PC-9 (cell line): ENCODE results near the gene RAPGEF1. TPM values are rescaled to one million over a fixed set of nuclear protein-coding genes. Genes with fewer than 3 reads are reported as not detected.

Experiments
- BruUV-seq: library from RNA; stranded (reverse); fragments of 400-500 nt; replicated peaks from 2 replicates; lab custom pipeline; 2021; lab: Mats Ljungman, UMichigan
- CTCF ChIA-PET: fragments of 300-600 bp; sonication (Branson Sonifier 250); formaldehyde crosslinking; loops from one replicate; lab custom pipeline; 2022; ENCODE audit warnings: antibody characterized with exemption; lab: Charles Lee
- POLR2A ChIA-PET: fragments of 300-600 bp; sonication (Branson Sonifier 250); formaldehyde crosslinking; loops from one replicate; lab custom pipeline; 2022; ENCODE audit warnings: antibody characterized with exemption; ENCODE audit not compliant: unreplicated experiment; lab: Charles Lee
- DNase-seq, 2 experiments: peaks; one replicate each; pipeline versions ENCODE4 v3.0.0 to v3.0.0-alpha.2; 2015 to 2022; ENCODE audit warnings: mixed read lengths in 1 of 2
- H2AFZ ChIP-seq: fragments of 200-600 bp; sonication (generic); 2 replicates; pipeline ENCODE4 v1.8.1; 2017; ENCODE audit warnings: antibody characterized with exemption
- H3F3A ChIP-seq: fragments of 200-600 bp; sonication (generic); 2 replicates; pipeline ENCODE4 v1.8.1; 2017; ENCODE audit warnings: antibody characterized with exemption, mild to moderate bottlenecking, low read depth; ENCODE audit not compliant: insufficient read depth
- H3K27ac ChIP-seq: fragments of 200-600 bp; sonication (generic); 2 replicates; pipeline ENCODE4 v1.6.1; 2016; ENCODE audit warnings: mixed run types
- H3K27me3 ChIP-seq: fragments of 200-600 bp; sonication (generic); 2 replicates; pipeline ENCODE4 v1.6.1; 2016; ENCODE audit warnings: low read depth, mixed run types; ENCODE audit not compliant: insufficient read depth
- H3K36me3 ChIP-seq: fragments of 200-600 bp; sonication (generic); 2 replicates; pipeline ENCODE4 v1.6.1; 2016; ENCODE audit warnings: low read depth, mixed run types
- H3K4me1 ChIP-seq: fragments of 200-600 bp; sonication (generic); replicated peaks from 2 replicates; pipeline ENCODE4 v1.6.1; 2016; ENCODE audit warnings: mixed run types; ENCODE audit not compliant: insufficient read depth
- H3K4me2 ChIP-seq: fragments of 200-600 bp; sonication (generic); 2 replicates; pipeline ENCODE4 v1.6.1; 2017; ENCODE audit warnings: mixed run types
- H3K4me3 ChIP-seq: fragments of 200-600 bp; sonication (generic); 2 replicates; pipeline ENCODE4 v1.6.1; 2016; ENCODE audit warnings: mixed run types
- H3K79me2 ChIP-seq: fragments of 200-600 bp; sonication (generic); 2 replicates; pipeline ENCODE4 v1.6.1; 2017; ENCODE audit warnings: low read depth, mixed run types
- H3K9me2 ChIP-seq: fragments of 200-600 bp; sonication (generic); 2 replicates; pipeline ENCODE4 v1.8.1; 2017; ENCODE audit warnings: mild to moderate bottlenecking; ENCODE audit not compliant: insufficient read depth
- H3K9me3 ChIP-seq: fragments of 200-600 bp; sonication (generic); 2 replicates; pipeline ENCODE4 v1.8.1; 2016; ENCODE audit warnings: low read depth; ENCODE audit not compliant: insufficient read depth
- H4K20me1 ChIP-seq: fragments of 200-600 bp; sonication (generic); 2 replicates; pipeline ENCODE4 v1.8.1; 2017; ENCODE audit not compliant: insufficient read depth
- CTCF ChIP-seq: fragments of 200-600 bp; sonication (generic); conservative IDR thresholded peaks from 2 replicates; pipeline ENCODE4 v1.6.1; 2017; ENCODE audit warnings: mixed run types, antibody characterized with exemption, mild to moderate bottlenecking, moderate library complexity
- EZH2 ChIP-seq: fragments of 200-600 bp; sonication (generic); IDR thresholded peaks from 2 replicates; pipeline ENCODE4 v1.8.0; 2017; ENCODE audit warnings: antibody characterized with exemption, low read depth
- intact Hi-C: fragments of 100-400 bp; cut with micrococcal nuclease; formaldehyde crosslinking; loops from one replicate; pipeline ENCODE4 v1.10.0; 2022; ENCODE audit not compliant: unreplicated experiment
- total RNA-seq: library from RNA; stranded (reverse); gene quantifications from 2 replicates; pipeline ENCODE4 v1.2.3, GENCODE V29; 2021

Gene RAPGEF1
- total RNA-seq, 1 experiment from 2014 or later: 66.5 TPM

GRCh38 chr9:131610231-131610761, 129.6 kb downstream of the RAPGEF1 start:
- no peaks in the 10 kb centered on the region for H3K79me2 ChIP-seq
- TF ChIP-seq EZH2 (no peak), CTCF (no peak)
- peaks cover 20% of the 10 kb centered on the region for H3F3A ChIP-seq
- POLR2A ChIA-PET: no interaction called here
- no peaks in the 10 kb centered on the region for H3K27me3 ChIP-seq
- no TSS peak for BruUV-seq
- no peak overlapping the region for H3K27ac ChIP-seq
- no peak for DNase-seq
- H3K9me2 ChIP-seq: no peaks in the 10 kb centered on the region
- H4K20me1 ChIP-seq: no peaks in the 10 kb centered on the region
- no peaks in the 10 kb centered on the region for H3K9me3 ChIP-seq
- no peak overlapping the region for H3K4me3 ChIP-seq
- intact Hi-C loops: no loop called here
- no peak overlapping the region for H3K4me2 ChIP-seq
- H3K4me1 ChIP-seq: peaks cover 20% of the 10 kb centered on the region
- CTCF ChIA-PET: no interaction called here
- no peak overlapping the region for H2AFZ ChIP-seq
- no peaks in the 10 kb centered on the region for H3K36me3 ChIP-seq

GRCh38 chr9:131609099-131609830, 130.6 kb downstream of the RAPGEF1 start:
- H3K4me2 ChIP-seq: peak overlapping the region; percentile 69
- peak overlapping the region; percentile 44; the same call in 1 of the 2 replicates for H3K27ac ChIP-seq
- intact Hi-C loops: loop anchor here (2.0 kb wide), 1 partner anchor 124 kb away; no protein-coding TSS in a partner anchor
- H3K79me2 ChIP-seq: no peaks in the 10 kb centered on the region
- no peaks in the 10 kb centered on the region for H3K36me3 ChIP-seq
- no peaks in the 10 kb centered on the region for H4K20me1 ChIP-seq
- CTCF ChIA-PET: interaction anchor here (0.6 to 1.0 kb wide), 2 partner anchors 18 to 29 kb away, joined by 3 read pairs; no protein-coding TSS in a partner anchor
- no peaks in the 10 kb centered on the region for H3K27me3 ChIP-seq
- peaks cover 20% of the 10 kb centered on the region for H3K4me1 ChIP-seq
- POLR2A ChIA-PET: interaction anchor here (1.0 kb wide), 2 partner anchors 49 to 124 kb away, joined by 5 to 12 read pairs; no protein-coding TSS in a partner anchor
- DNase-seq: peak in 1 of 2 experiments; percentile 25
- no peak overlapping the region for H2AFZ ChIP-seq
- TF ChIP-seq EZH2 (no peak), CTCF (no peak)
- peaks cover 20% of the 10 kb centered on the region for H3F3A ChIP-seq
- H3K4me3 ChIP-seq: no peak overlapping the region
- H3K9me3 ChIP-seq: no peaks in the 10 kb centered on the region
- H3K9me2 ChIP-seq: no peaks in the 10 kb centered on the region
- no TSS peak for BruUV-seq

- H3K4me1 ChIP-seq: peaks cover 20% of the 10 kb centered on the region
- H3K4me2 ChIP-seq: peak overlapping the region; percentile 69
- peak overlapping the region; percentile 44; the same call in 1 of the 2 replicates for H3K27ac ChIP-seq
- no peaks in the 10 kb centered on the region for H3K9me2 ChIP-seq
- H3K9me3 ChIP-seq: no peaks in the 10 kb centered on the region
- H3K27me3 ChIP-seq: no peaks in the 10 kb centered on the region
- peak overlapping the region; percentile 34; the same call in 1 of the 2 replicates for H3K4me3 ChIP-seq
- BruUV-seq: no TSS peak
- CTCF ChIA-PET: interaction anchor here (0.6 to 1.0 kb wide), 2 partner anchors 17 to 428 kb away, joined by 3 read pairs; no protein-coding TSS in a partner anchor
- peaks cover 20% of the 10 kb centered on the region for H3F3A ChIP-seq
- peak; percentile 78 to 85 for DNase-seq
- TF ChIP-seq EZH2 (no peak), CTCF (no peak)
- H3K36me3 ChIP-seq: no peaks in the 10 kb centered on the region
- H3K79me2 ChIP-seq: no peaks in the 10 kb centered on the region
- no peak overlapping the region for H2AFZ ChIP-seq
- intact Hi-C loops: loop anchor here (1.0 to 2.0 kb wide), 2 partner anchors 70 to 124 kb away; no protein-coding TSS in a partner anchor
- no peaks in the 10 kb centered on the region for H4K20me1 ChIP-seq
- POLR2A ChIA-PET: interaction anchor here (0.5 to 1.0 kb wide), 5 partner anchors 50 to 611 kb away, joined by 3 to 12 read pairs (median 5); partner anchors contain the start of gene RAPGEF1
Observed at GRCh38 chr9:131608493-131609037, 131.3 kb downstream of the RAPGEF1 start.
